K562 (cell line): ENCODE results near the gene RARA. TPM values are rescaled to one million over a fixed set of nuclear protein-coding genes. Genes with fewer than 3 reads are reported as not detected.

Source experiments
- ATAC-seq: fragments of 200-7000 bp; cut with Tn5 transposase; 3 replicates; pipeline ENCODE4 v1.9.1; 2020; ENCODE audit warnings: moderate library complexity
- BruUV-seq: library from RNA; stranded (reverse); fragments of 400-500 nt; replicated peaks from 2 replicates; lab custom pipeline; 2021; lab: Mats Ljungman, UMichigan
- CTCF ChIA-PET: fragments of 300-600 bp; formaldehyde crosslinking; extraction: SDS; loops from one replicate; lab custom pipeline; 2021; ENCODE audit warnings: low intra/inter-chr PET ratio; lab: Yijun Ruan, JAX
- POLR2A ChIA-PET: fragments of 300-600, 350-650 bp; sonication (Branson Sonifier 250); formaldehyde crosslinking; extraction: SDS; loops from one replicate; lab custom pipeline; 2021; ENCODE audit warnings: antibody characterized with exemption, inconsistent platforms; lab: Yijun Ruan, JAX
- DNase-seq, 4 experiments: peaks; one replicate each; pipeline versions ENCODE4 v3.0.0 to v3.0.0-alpha.2; 2011 to 2018; ENCODE audit warnings: low spot score in 3 of 4, mixed read lengths in 3 of 4; ENCODE audit errors: extremely low read depth in 1 of 4
- FAIRE-seq: peaks from 2 replicates; lab custom pipeline; 2011; peaks lifted over from hg19 to GRCh38; lab: Jason Lieb, UNC
- H2AFZ ChIP-seq: 2 replicates; pipeline ENCODE4 v1.6.0; 2011; ENCODE audit warnings: low read depth, low read length, control low read depth, inconsistent platforms
- H3K27ac ChIP-seq: fragments of 200-600 bp; 3 replicates; pipeline ENCODE4 v1.8.0; 2011; ENCODE audit warnings: low read depth, mild to moderate bottlenecking, control low read depth, inconsistent platforms, low read length, moderate library complexity, mixed read lengths; ENCODE audit errors: extremely low read depth
- H3K27me3 ChIP-seq, 2 experiments: fragments of 300-600 bp in 1 of 2; 2 replicates in 1 of 2; 3 replicates in 1 of 2; pipeline versions ENCODE4 v1.6.0 to v1.8.0; 2011; ENCODE audit warnings: inconsistent platforms in 2 of 2, low read length in 2 of 2, mild to moderate bottlenecking in 1 of 2, mixed read lengths in 1 of 2, moderate library complexity in 1 of 2; ENCODE audit not compliant: control insufficient read depth in 2 of 2, insufficient read depth in 2 of 2
- H3K36me3 ChIP-seq: fragments of 300-600 bp; 3 replicates; pipeline ENCODE4 v1.8.0; 2011; ENCODE audit warnings: mild to moderate bottlenecking, low read length, inconsistent platforms; ENCODE audit not compliant: control insufficient read depth, insufficient read depth
- H3K4me1 ChIP-seq, 2 experiments: fragments of 200-600 bp in 1 of 2; replicated peaks in 1 of 2; 2 replicates in 1 of 2; 3 replicates in 1 of 2; pipeline versions ENCODE4 v1.5.1 to v1.8.0; 2011; ENCODE audit warnings: inconsistent platforms in 2 of 2, low read length in 2 of 2, mild to moderate bottlenecking in 1 of 2, mixed read lengths in 1 of 2, moderate library complexity in 1 of 2; ENCODE audit not compliant: control insufficient read depth in 2 of 2, insufficient read depth in 2 of 2
- H3K4me2 ChIP-seq: 2 replicates; pipeline ENCODE4 v1.6.1; 2011; ENCODE audit warnings: low read length, control low read depth, inconsistent platforms, mixed read lengths; ENCODE audit not compliant: insufficient read depth
- H3K4me3 ChIP-seq: fragments of 200-600 bp; sonication (generic), shearing (Covaris generic); 2 replicates; pipeline ENCODE4 v1.5.1; 2016; ENCODE audit warnings: control low read depth, inconsistent platforms
- H3K79me2 ChIP-seq: fragments of 200-600 bp; 3 replicates; pipeline ENCODE4 v1.8.0; 2011; ENCODE audit warnings: low read length, inconsistent platforms; ENCODE audit not compliant: control insufficient read depth, insufficient read depth
- H3K9ac ChIP-seq, 2 experiments: 2 replicates each; pipeline versions ENCODE4 v1.6.0 to v1.6.1; 2011; ENCODE audit warnings: low read depth in 2 of 2, low read length in 2 of 2, control low read depth in 1 of 2, inconsistent platforms in 1 of 2, mild to moderate bottlenecking in 1 of 2, mixed read lengths in 1 of 2; ENCODE audit not compliant: insufficient read depth in 1 of 2
- H3K9me1 ChIP-seq: one replicate; pipeline ENCODE4 v1.6.0; 2011; ENCODE audit warnings: inconsistent platforms, mild to moderate bottlenecking, low read length, moderate library complexity; ENCODE audit not compliant: control insufficient read depth, insufficient read depth
- H3K9me3 ChIP-seq: replicated peaks from 2 replicates; pipeline ENCODE4 v1.5.1; 2011; ENCODE audit warnings: low read depth, low read length, inconsistent platforms; ENCODE audit not compliant: control insufficient read depth, insufficient read depth
- H4K20me1 ChIP-seq: replicated peaks from 2 replicates; pipeline ENCODE4 v1.6.1; 2011; ENCODE audit warnings: low read length, inconsistent platforms, mixed read lengths; ENCODE audit not compliant: control insufficient read depth, insufficient read depth
- CBFA2T3 ChIP-seq: fragments of 450-650 bp; IDR thresholded peaks from 2 replicates; pipeline ENCODE4 v1.6.1; 2017
- CSDE1 ChIP-seq, 2 experiments: fragments of 450-650 bp; IDR thresholded peaks; 2 replicates each; pipeline ENCODE4 v1.6.1; 2016; ENCODE audit warnings: mild to moderate bottlenecking in 1 of 2
- DIDO1 ChIP-seq: fragments of 450-650 bp; IDR thresholded peaks from 2 replicates; pipeline ENCODE4 v1.6.1; 2016; ENCODE audit warnings: low read depth, missing biosample characterization, missing genetic modification characterization
- E2F3 ChIP-seq: fragments of 250-450 bp; sonication (Bioruptor Pico); IDR thresholded peaks from 2 replicates; pipeline ENCODE4 v1.4.0; 2020; ENCODE audit warnings: mild to moderate bottlenecking
- ELF1 ChIP-seq: fragments of 200-800 bp; sonication (Bioruptor generic); IDR thresholded peaks from 2 replicates; pipeline ENCODE4 v1.6.1; 2016; ENCODE audit warnings: missing genetic modification characterization, missing compliant biosample characterization
- FOXJ3 ChIP-seq: sonication (generic); formaldehyde crosslinking; IDR thresholded peaks from 2 replicates; pipeline ENCODE4 v1.4.0; 2020; ENCODE audit warnings: mild to moderate bottlenecking, missing genetic modification reagents
- FUS ChIP-seq: fragments of 200-400 bp; formaldehyde crosslinking; optimal IDR thresholded peaks from 2 replicates; pipeline ENCODE3; 2017; ENCODE audit warnings: low read depth, low read length
- GTF2F1 ChIP-seq: IDR thresholded peaks from 2 replicates; pipeline ENCODE4 v1.6.1; 2011; ENCODE audit warnings: low read depth, low read length, improper control_type of control experiment
- ILK ChIP-seq: fragments of 450-650 bp; IDR thresholded peaks from 2 replicates; pipeline ENCODE4 v1.6.1; 2016; ENCODE audit warnings: missing genetic modification characterization, low read depth, mild to moderate bottlenecking, missing compliant biosample characterization, moderate library complexity, borderline replicate concordance
- LEF1 ChIP-seq: fragments of 450-650 bp; IDR thresholded peaks from 2 replicates; pipeline ENCODE4 v1.6.1; 2016; ENCODE audit warnings: mild to moderate bottlenecking
- PHF8 ChIP-seq: fragments of 200-600 bp; sonication (generic); IDR thresholded peaks from 2 replicates; pipeline ENCODE4 v1.6.1; 2012; ENCODE audit warnings: mixed run types, mild to moderate bottlenecking, inconsistent platforms, low read length, moderate library complexity, borderline replicate concordance
- PTBP1 ChIP-seq: fragments of 200-400 bp; formaldehyde crosslinking; IDR thresholded peaks from 2 replicates; pipeline ENCODE4 v1.6.1; 2017; ENCODE audit warnings: low read depth, low read length
- RBM15 ChIP-seq: fragments of 200-400 bp; formaldehyde crosslinking; IDR thresholded peaks from 2 replicates; pipeline ENCODE4 v1.6.1; 2018; ENCODE audit warnings: mild to moderate bottlenecking, low read length, moderate library complexity; ENCODE audit not compliant: insufficient read depth
- RBM22 ChIP-seq: fragments of 200-400 bp; formaldehyde crosslinking; IDR thresholded peaks from 2 replicates; pipeline ENCODE4 v1.6.1; 2018; ENCODE audit warnings: low read length, low read depth; ENCODE audit not compliant: poor library complexity, severe bottlenecking
- SUPT5H ChIP-seq: fragments of 450-650 bp; IDR thresholded peaks from 2 replicates; pipeline ENCODE4 v1.6.1; 2016
- TBP ChIP-seq: optimal IDR thresholded peaks from 2 replicates; pipeline ENCODE3; 2011; ENCODE audit warnings: low read depth, low read length, improper control_type of control experiment
- ZNF140 ChIP-seq: fragments of 250-450 bp; sonication (Bioruptor Pico); IDR thresholded peaks from 2 replicates; pipeline ENCODE4 v1.8.0; 2021; ENCODE audit warnings: moderate library complexity, mild to moderate bottlenecking, inconsistent platforms
- ZNF232 ChIP-seq: sonication (generic); formaldehyde crosslinking; IDR thresholded peaks from 2 replicates; pipeline ENCODE4 v1.8.0; 2022; ENCODE audit warnings: mild to moderate bottlenecking, missing genetic modification reagents
- WGBS: fragments of 100-300 bp; shearing (Covaris generic); methylation state at CpG from one replicate; pipeline ENCODE4 v1.1.6; 2016; ENCODE audit warnings: low coverage, mixed read lengths; ENCODE audit not compliant: insufficient coverage; ENCODE audit errors: missing lambda C conversion rate; 5-methylcytosine and 5-hydroxymethylcytosine counted together
- in situ Hi-C: fragments of 300-500 bp; cut with MboI; formaldehyde crosslinking; loops from 4 replicates; pipeline ENCODE4 v1.15.0; 2018; ENCODE audit warnings: inconsistent platforms, mixed read lengths
- intact Hi-C: fragments of 100-400 bp; cut with micrococcal nuclease; formaldehyde crosslinking; loops from 2 replicates; pipeline ENCODE4 v1.14.2; 2022
- polyA plus RNA-seq, 8 experiments: library from polyadenylated mRNA; depleted of rRNA in 4 of 8; stranded (reverse) in 5 of 8; unstranded in 3 of 8; fragments of >200 nt; fragmentation: Nextera tagmentation in 2 of 8; fragmentation: Illumina TruSeq in 1 of 8; extraction: Ambion mirVana in 2 of 8; extraction: Trizol in 1 of 8; gene quantifications; 2 replicates each; pipeline versions ENCODE4 v1.2.1 to v1.2.3, GENCODE V29; 2011 to 2014; ENCODE audit warnings: inconsistent platforms in 1 of 8, missing spikeins in 1 of 8
- total RNA-seq, 7 experiments: library from RNA; depleted of rRNA in 6 of 7; stranded (reverse); fragments of >200 nt in 6 of 7; fragmentation: Illumina TruSeq in 2 of 7; extraction: Trizol in 2 of 7; gene quantifications; 2 replicates each; pipeline versions ENCODE4 v1.2.1 to v1.2.3, GENCODE V29; 2011 to 2021; ENCODE audit warnings: low replicate concordance in 1 of 7
- TF ChIP-seq, protein P1 (sequence below): fragments of 450-650 bp; IDR thresholded peaks from 2 replicates; pipeline ENCODE4 v1.6.1; 2017; ENCODE audit warnings: mild to moderate bottlenecking, moderate library complexity
- TF ChIP-seq, protein P2 (sequence below): sonication (generic); formaldehyde crosslinking; IDR thresholded peaks from 2 replicates; pipeline ENCODE4 v1.8.0; 2022; ENCODE audit warnings: mild to moderate bottlenecking, missing genetic modification reagents

RARA gene
- total and polyA plus RNA-seq, 9 of the 15 experiments (the other 6 are each of a cell fraction or from before 2014, with no cell fraction given) = 0.10 to 28.0 (median 7.9) TPM

DNA sequence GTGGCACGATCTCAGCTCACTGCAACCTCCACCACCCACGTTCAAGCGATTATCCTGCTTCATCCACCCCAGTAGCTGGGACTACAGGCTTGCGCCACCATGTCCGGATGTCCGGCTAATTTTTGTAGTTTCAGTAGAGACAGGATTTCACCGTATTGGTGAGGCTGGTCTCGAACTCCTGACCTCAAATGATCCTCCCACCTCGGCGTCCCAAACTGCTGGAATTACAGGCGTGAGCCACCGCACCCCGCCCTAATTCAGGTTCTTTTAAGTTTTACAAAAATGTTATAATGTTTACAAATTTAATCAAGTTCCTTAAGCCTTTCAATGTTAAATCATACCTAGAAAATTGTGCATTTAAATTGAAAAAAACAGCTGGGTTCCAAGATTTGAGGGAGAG is 68.9 kb downstream of the RARA start:
- in situ Hi-C loops = no loop called here
- no peak overlapping the region for H2AFZ ChIP-seq
- no peaks in the 10 kb centered on the region for H3K27me3 ChIP-seq
- no peak for ATAC-seq
- no peak overlapping the region for H3K9ac ChIP-seq
- DNase-seq = no peak
- no peaks in the 10 kb centered on the region for H3K36me3 ChIP-seq
- no peak overlapping the region for H3K4me2 ChIP-seq
- CTCF ChIA-PET = no interaction called here
- no peak for FAIRE-seq
- 54% methylated on average over 13 of the region's 13 CpGs for WGBS
- intact Hi-C loops = no loop called here
- H4K20me1 ChIP-seq = no peaks in the 10 kb centered on the region
- no TSS peak for BruUV-seq
- no peaks in the 10 kb centered on the region for H3K9me1 ChIP-seq
- peaks cover 10 to 12% of the 10 kb centered on the region in 2 experiments; a peak in 4 of 5 replicates for H3K4me1 ChIP-seq
- H3K4me3 ChIP-seq = no peak overlapping the region
- POLR2A ChIA-PET = interaction anchor here (0.8 kb wide), 1 partner anchor 26 kb away, joined by 3 read pairs; no protein-coding TSS in a partner anchor
- no peaks in the 10 kb centered on the region; the same call in 1 of the 2 replicates for H3K9me3 ChIP-seq
- no peaks in the 10 kb centered on the region for H3K79me2 ChIP-seq
- H3K27ac ChIP-seq = no peak overlapping the region
- TF ChIP-seq, protein P1, sequence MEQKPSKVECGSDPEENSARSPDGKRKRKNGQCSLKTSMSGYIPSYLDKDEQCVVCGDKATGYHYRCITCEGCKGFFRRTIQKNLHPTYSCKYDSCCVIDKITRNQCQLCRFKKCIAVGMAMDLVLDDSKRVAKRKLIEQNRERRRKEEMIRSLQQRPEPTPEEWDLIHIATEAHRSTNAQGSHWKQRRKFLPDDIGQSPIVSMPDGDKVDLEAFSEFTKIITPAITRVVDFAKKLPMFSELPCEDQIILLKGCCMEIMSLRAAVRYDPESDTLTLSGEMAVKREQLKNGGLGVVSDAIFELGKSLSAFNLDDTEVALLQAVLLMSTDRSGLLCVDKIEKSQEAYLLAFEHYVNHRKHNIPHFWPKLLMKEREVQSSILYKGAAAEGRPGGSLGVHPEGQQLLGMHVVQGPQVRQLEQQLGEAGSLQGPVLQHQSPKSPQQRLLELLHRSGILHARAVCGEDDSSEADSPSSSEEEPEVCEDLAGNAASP = no peak
- TF ChIP-seq RBM22 (no peak), ZNF232 (CRISPR knock-in tag) (no peak), E2F3 (CRISPR knock-in tag) (no peak), DIDO1 (tag) (no peak), ELF1 (tag) (no peak), ILK (tag) (no peak), RBM15 (no peak), PTBP1 (no peak), CBFA2T3 (no peak), FUS (no peak), GTF2F1 (no peak), FOXJ3 (CRISPR knock-in tag) (no peak), CSDE1 (IDR thresholded peaks at IDR 0.05) (no peak), ZNF140 (CRISPR knock-in tag) (no peak), PHF8 (no peak), SUPT5H (no peak), LEF1 (no peak), TBP (no peak)
- TF ChIP-seq, protein P2, sequence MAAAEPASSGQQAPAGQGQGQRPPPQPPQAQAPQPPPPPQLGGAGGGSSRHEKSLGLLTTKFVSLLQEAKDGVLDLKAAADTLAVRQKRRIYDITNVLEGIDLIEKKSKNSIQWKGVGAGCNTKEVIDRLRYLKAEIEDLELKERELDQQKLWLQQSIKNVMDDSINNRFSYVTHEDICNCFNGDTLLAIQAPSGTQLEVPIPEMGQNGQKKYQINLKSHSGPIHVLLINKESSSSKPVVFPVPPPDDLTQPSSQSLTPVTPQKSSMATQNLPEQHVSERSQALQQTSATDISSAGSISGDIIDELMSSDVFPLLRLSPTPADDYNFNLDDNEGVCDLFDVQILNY = no peak
